IMR-90 (cell line): ENCODE results near the gene BBS12. TPM values are rescaled to one million over a fixed set of nuclear protein-coding genes. Genes with fewer than 3 reads are reported as not detected.
"Not testable (repeated sequence)": the region's sequence is repeated elsewhere in the genome, so short reads cannot be mapped to it uniquely, and the experiment has no call there.

ENCODE experiments used
- ATAC-seq: fragments of 200-7000 bp; cut with Tn5 transposase; 2 replicates; pipeline ENCODE4 v1.9.1; 2020; ENCODE audit warnings: low read depth, mild to moderate bottlenecking, moderate library complexity
- BruUV-seq: library from RNA; stranded (reverse); fragments of 400-500 nt; replicated peaks from 2 replicates; lab custom pipeline; 2021; lab: Mats Ljungman, UMichigan
- CTCF ChIA-PET: fragments of 300-600 bp; formaldehyde crosslinking; extraction: SDS; loops from one replicate; lab custom pipeline; 2021; ENCODE audit warnings: antibody characterized with exemption; lab: Yijun Ruan, JAX
- POLR2A ChIA-PET: fragments of 300-600 bp; sonication (Branson Sonifier 250); formaldehyde crosslinking; loops from one replicate; lab custom pipeline; 2022; ENCODE audit warnings: antibody characterized with exemption; ENCODE audit not compliant: unreplicated experiment; lab: Charles Lee
- DNase-seq: peaks from one replicate; pipeline ENCODE4 v3.0.0; 2013
- H2AFZ ChIP-seq: replicated peaks from 2 replicates; pipeline ENCODE3; 2013; ENCODE audit warnings: low read length, mild to moderate bottlenecking; ENCODE audit not compliant: poor library complexity
- H2AK5ac ChIP-seq: 2 replicates; pipeline ENCODE4 v1.6.1; 2013; ENCODE audit warnings: low read depth, low read length, inconsistent platforms
- H2AK9ac ChIP-seq: replicated peaks from 2 replicates; pipeline ENCODE3; 2013; ENCODE audit warnings: mild to moderate bottlenecking, low read depth, low read length, moderate library complexity; ENCODE audit not compliant: poor library complexity
- H2BK120ac ChIP-seq: 2 replicates; pipeline ENCODE4 v1.6.1; 2013; ENCODE audit warnings: low read depth, low read length, inconsistent platforms
- H2BK15ac ChIP-seq: 3 replicates; pipeline ENCODE4 v1.6.1; 2013; ENCODE audit warnings: low read depth, low read length, inconsistent platforms
- H2BK20ac ChIP-seq: 2 replicates; pipeline ENCODE4 v1.6.1; 2013; ENCODE audit warnings: low read depth, mild to moderate bottlenecking, inconsistent platforms, low read length, moderate library complexity
- H2BK5ac ChIP-seq: 2 replicates; pipeline ENCODE4 v1.6.1; 2013; ENCODE audit warnings: mild to moderate bottlenecking, low read depth, low read length, inconsistent platforms; ENCODE audit not compliant: poor library complexity, severe bottlenecking
- H3K14ac ChIP-seq: replicated peaks from 2 replicates; pipeline ENCODE4 v1.6.1; 2013; ENCODE audit warnings: low read depth, low read length, inconsistent platforms
- H3K18ac ChIP-seq: 2 replicates; pipeline ENCODE4 v1.6.1; 2013; ENCODE audit warnings: low read depth, low read length, control low read depth
- H3K23ac ChIP-seq: 2 replicates; pipeline ENCODE4 v1.6.1; 2013; ENCODE audit warnings: low read depth, low read length, inconsistent platforms
- H3K27ac ChIP-seq: 2 replicates; pipeline ENCODE4 v1.5.1; 2013; ENCODE audit warnings: mild to moderate bottlenecking, control low read depth, low read length; ENCODE audit not compliant: insufficient read depth
- H3K27me3 ChIP-seq: 2 replicates; pipeline ENCODE4 v1.6.1; 2013; ENCODE audit warnings: low read length; ENCODE audit not compliant: control insufficient read depth, insufficient read depth
- H3K36me3 ChIP-seq: 2 replicates; pipeline ENCODE4 v1.6.1; 2013; ENCODE audit warnings: low read length, mixed read lengths; ENCODE audit not compliant: control insufficient read depth, insufficient read depth
- H3K4ac ChIP-seq: 2 replicates; pipeline ENCODE4 v1.6.1; 2013; ENCODE audit warnings: low read depth, low read length, inconsistent platforms
- H3K4me1 ChIP-seq: 2 replicates; pipeline ENCODE4 v1.6.1; 2013; ENCODE audit warnings: low read length, mixed read lengths; ENCODE audit not compliant: control insufficient read depth, insufficient read depth
- H3K4me2 ChIP-seq: 2 replicates; pipeline ENCODE4 v1.6.1; 2013; ENCODE audit warnings: low read depth, mild to moderate bottlenecking, control low read depth, low read length, moderate library complexity
- H3K4me3 ChIP-seq: 2 replicates; pipeline ENCODE4 v1.5.1; 2013; ENCODE audit warnings: low read depth, mild to moderate bottlenecking, control low read depth, low read length, moderate library complexity; ENCODE audit not compliant: insufficient read depth
- H3K56ac ChIP-seq: 2 replicates; pipeline ENCODE4 v1.6.1; 2013; ENCODE audit warnings: low read length, inconsistent platforms; ENCODE audit not compliant: insufficient read depth; ENCODE audit errors: extremely low read depth
- H3K79me1 ChIP-seq, 2 experiments: 2 replicates each; pipeline ENCODE4 v1.6.1; 2013; ENCODE audit warnings: low read length in 2 of 2, inconsistent platforms in 1 of 2, low read depth in 1 of 2
- H3K9ac ChIP-seq: 2 replicates; pipeline ENCODE4 v1.6.1; 2013; ENCODE audit warnings: low read depth, low read length, control low read depth
- H3K9me1 ChIP-seq: 2 replicates; pipeline ENCODE4 v1.6.1; 2013; ENCODE audit warnings: low read length, inconsistent platforms; ENCODE audit not compliant: insufficient read depth
- H3K9me3 ChIP-seq: 2 replicates; pipeline ENCODE4 v1.6.1; 2013; ENCODE audit warnings: low read length; ENCODE audit not compliant: control insufficient read depth, insufficient read depth
- H4K20me1 ChIP-seq: 2 replicates; pipeline ENCODE4 v1.6.1; 2013; ENCODE audit warnings: low read length, inconsistent platforms; ENCODE audit not compliant: insufficient read depth
- H4K5ac ChIP-seq: 2 replicates; pipeline ENCODE4 v1.6.1; 2013; ENCODE audit warnings: mild to moderate bottlenecking, low read depth, low read length, control low read depth
- H4K8ac ChIP-seq, 2 experiments: 2 replicates each; pipeline ENCODE4 v1.6.1; 2013; ENCODE audit warnings: low read depth in 2 of 2, low read length in 2 of 2, control low read depth in 1 of 2, inconsistent platforms in 1 of 2
- H4K91ac ChIP-seq: 2 replicates; pipeline ENCODE4 v1.6.1; 2013; ENCODE audit warnings: low read depth, low read length, inconsistent platforms; ENCODE audit not compliant: insufficient read depth
- WGBS, 2 experiments: methylation state at CpG; one replicate each; pipeline versions ENCODE4 v1.1.5 to v1.1.7; 2013; ENCODE audit warnings: missing lambda C conversion rate in 2 of 2; ENCODE audit not compliant: insufficient read length in 1 of 2; ENCODE audit errors: extremely low coverage in 2 of 2; 5-methylcytosine and 5-hydroxymethylcytosine counted together
- dilution Hi-C: fragments of 300-500 bp; cut with HindIII; formaldehyde crosslinking; loops from one replicate; pipeline ENCODE4 v1.14.3; 2018; ENCODE audit warnings: low sequenced_read_pairs; ENCODE audit not compliant: unreplicated experiment
- in situ Hi-C: fragments of 300-500 bp; cut with MboI; formaldehyde crosslinking; loops from 3 replicates; pipeline ENCODE4 v1.14.3; 2019; ENCODE audit warnings: low sequenced_read_pairs, inconsistent platforms, mixed read lengths
- intact Hi-C: fragments of 100-400 bp; cut with micrococcal nuclease; formaldehyde crosslinking; loops from 2 replicates; pipeline ENCODE4 v1.10.0; 2022
- polyA plus RNA-seq, 3 experiments: library from polyadenylated mRNA; depleted of rRNA; stranded (reverse); fragments of >200 nt; gene quantifications; 2 replicates each; pipeline ENCODE4 v1.2.3, GENCODE V29; 2012; ENCODE audit warnings: low replicate concordance in 1 of 3
- total RNA-seq: library from RNA; depleted of rRNA; stranded (reverse); fragments of >200 nt; gene quantifications from 2 replicates; pipeline ENCODE4 v1.2.3, GENCODE V29; 2012

BBS12 gene
- total and polyA plus RNA-seq, 2 of the 4 experiments (the other 2 are of a cell fraction): 1.1 to 5.9 TPM

DNA sequence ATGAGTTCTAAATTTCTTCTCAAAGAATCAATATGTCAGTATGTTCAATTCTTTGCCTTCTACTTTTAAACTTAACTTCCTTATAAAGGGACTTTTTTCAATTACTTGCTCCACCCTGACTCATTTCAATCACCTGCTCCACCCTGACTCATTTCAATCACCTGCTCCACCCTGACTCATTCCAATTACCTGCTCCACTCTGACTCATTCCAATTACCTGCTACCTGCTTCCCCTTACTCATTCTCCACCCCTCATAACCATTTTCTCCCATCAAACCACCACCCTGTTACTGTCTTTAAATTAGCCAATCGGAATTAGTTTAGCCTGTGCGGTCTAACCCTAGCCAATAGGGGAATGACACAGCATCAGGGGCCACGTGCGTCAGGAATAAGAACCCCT, 53.8 kb downstream of the BBS12 start:
- H2AK9ac ChIP-seq, POLR2A ChIA-PET, H4K91ac ChIP-seq, H2BK5ac ChIP-seq, DNase-seq, H3K18ac ChIP-seq, H3K4ac ChIP-seq, H2BK120ac ChIP-seq, BruUV-seq, H4K20me1 ChIP-seq, H3K14ac ChIP-seq, H2BK20ac ChIP-seq, H3K56ac ChIP-seq, H4K5ac ChIP-seq, CTCF ChIA-PET, H4K8ac ChIP-seq, H3K27me3 ChIP-seq, H3K79me1 ChIP-seq, H3K27ac ChIP-seq, H2AK5ac ChIP-seq, H3K23ac ChIP-seq, H3K36me3 ChIP-seq, H3K9me3 ChIP-seq, H3K4me1 ChIP-seq, ATAC-seq, H3K4me3 ChIP-seq, H2BK15ac ChIP-seq, H3K9me1 ChIP-seq, intact Hi-C loops, H2AFZ ChIP-seq, dilution Hi-C loops, in situ Hi-C loops, H3K9ac ChIP-seq, H3K4me2 ChIP-seq: not testable (repeated sequence)
- 100% methylated on average over 1 of the region's 4 CpGs; no CpG with 5 or more reads in 1 of the 2 experiments for WGBS, 2 experiments

DNA sequence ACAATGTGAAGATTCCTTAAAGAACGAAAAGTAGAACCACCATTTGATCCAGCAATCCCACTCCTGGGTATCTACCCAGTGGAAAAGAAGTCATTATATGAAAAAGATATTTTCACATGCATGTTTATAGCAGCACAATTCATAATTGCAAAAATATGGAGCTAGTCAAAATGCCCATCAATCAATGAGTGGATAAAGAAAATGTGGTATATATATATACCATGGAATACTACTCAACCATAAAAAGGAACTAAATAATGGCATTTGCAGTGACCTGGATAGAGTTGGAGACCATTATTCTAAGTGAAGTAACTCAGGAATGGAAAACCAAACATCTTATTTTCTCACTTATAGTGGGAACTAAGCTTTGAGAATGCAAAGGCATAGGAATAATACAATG, 54.4 kb downstream of the BBS12 start:
- H3K4ac ChIP-seq, H4K20me1 ChIP-seq, H2BK5ac ChIP-seq, H2AK9ac ChIP-seq, H3K27ac ChIP-seq, dilution Hi-C loops, H3K56ac ChIP-seq, H3K27me3 ChIP-seq, H4K8ac ChIP-seq, H3K36me3 ChIP-seq, H2BK20ac ChIP-seq, H3K4me3 ChIP-seq, H2AFZ ChIP-seq, ATAC-seq, DNase-seq, H2BK15ac ChIP-seq, H2AK5ac ChIP-seq, H4K91ac ChIP-seq, H3K9ac ChIP-seq, H3K79me1 ChIP-seq, POLR2A ChIA-PET, intact Hi-C loops, H3K14ac ChIP-seq, H3K9me1 ChIP-seq, H4K5ac ChIP-seq, in situ Hi-C loops, H3K9me3 ChIP-seq, H3K4me1 ChIP-seq, BruUV-seq, H2BK120ac ChIP-seq: not testable (repeated sequence)
- CTCF ChIA-PET: interaction anchor here (0.6 kb wide), 1 partner anchor 19 kb away, joined by 4 read pairs; no protein-coding TSS in a partner anchor
- Histone ChIP-seq H3K4me2 (peak overlapping the region; percentile 45; the same call in 1 of the 2 replicates), H3K23ac (0 out of 2 replicates have a peak overlapping the region, but pooled peaks have one; percentile 44), H3K18ac (peak overlapping the region; percentile 36; the same call in 1 of the 2 replicates)
- WGBS, 2 experiments: no CpG with 5 or more reads among the region's 1 CpG
